Stimulated activated CD8-positive, alpha-beta memory T cell treated with anti-CD3 and anti-CD28 coated beads, Interleukin-12 subunit alpha, Interleukin-12 subunit beta, amount 100 ng/mL, for 4 hours (primary cell): ENCODE results near the gene ANKS6.

Experiments
- DNase-seq: peaks from one replicate; pipeline ENCODE4 v3.0.0-alpha.2; 2020; ENCODE audit warnings: low read depth

The ANKS6 gene

DNA sequence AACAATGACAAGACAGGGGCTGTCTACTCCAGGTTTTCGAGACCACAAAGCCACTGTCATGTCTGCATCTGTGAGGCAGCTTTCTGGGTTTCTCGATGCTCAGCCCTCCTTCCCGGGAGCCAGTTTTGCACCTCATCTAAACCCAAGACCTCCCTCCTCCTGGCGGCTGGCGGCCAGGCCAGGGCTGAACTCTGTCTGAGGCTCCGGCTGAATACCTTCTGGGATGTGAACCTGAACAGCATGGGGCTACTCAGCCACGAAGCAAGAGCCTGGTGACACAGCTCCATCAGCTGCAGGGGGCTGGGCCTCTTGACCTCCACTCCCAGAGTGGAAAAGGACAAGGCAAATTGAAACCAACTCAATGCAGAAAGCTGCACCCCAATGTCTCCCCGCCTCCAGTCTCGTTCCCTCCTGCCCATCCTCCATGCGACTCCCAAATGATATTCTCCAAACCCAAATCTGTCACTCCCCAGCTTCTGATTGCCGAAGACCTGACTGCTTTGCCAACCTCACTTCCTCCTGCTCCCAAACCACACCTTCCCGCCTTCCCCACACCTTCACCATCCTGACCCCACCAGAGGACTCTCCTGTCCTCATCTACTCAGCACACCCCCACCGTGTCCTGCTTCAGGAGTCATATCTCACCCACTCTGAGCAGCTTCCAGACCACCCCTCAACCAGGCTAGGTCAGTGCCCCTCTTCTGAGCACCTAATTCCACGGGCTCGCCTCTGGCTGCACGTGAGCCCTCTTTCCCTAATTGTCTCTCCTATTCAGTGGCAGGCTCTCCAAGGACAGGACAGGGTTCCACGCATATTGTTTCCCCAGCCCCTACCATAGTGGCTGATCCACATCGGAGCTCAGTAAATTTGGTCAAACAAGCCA, 4.5 kb downstream of the ANKS6 start:
- DNase-seq = no peak

DNA sequence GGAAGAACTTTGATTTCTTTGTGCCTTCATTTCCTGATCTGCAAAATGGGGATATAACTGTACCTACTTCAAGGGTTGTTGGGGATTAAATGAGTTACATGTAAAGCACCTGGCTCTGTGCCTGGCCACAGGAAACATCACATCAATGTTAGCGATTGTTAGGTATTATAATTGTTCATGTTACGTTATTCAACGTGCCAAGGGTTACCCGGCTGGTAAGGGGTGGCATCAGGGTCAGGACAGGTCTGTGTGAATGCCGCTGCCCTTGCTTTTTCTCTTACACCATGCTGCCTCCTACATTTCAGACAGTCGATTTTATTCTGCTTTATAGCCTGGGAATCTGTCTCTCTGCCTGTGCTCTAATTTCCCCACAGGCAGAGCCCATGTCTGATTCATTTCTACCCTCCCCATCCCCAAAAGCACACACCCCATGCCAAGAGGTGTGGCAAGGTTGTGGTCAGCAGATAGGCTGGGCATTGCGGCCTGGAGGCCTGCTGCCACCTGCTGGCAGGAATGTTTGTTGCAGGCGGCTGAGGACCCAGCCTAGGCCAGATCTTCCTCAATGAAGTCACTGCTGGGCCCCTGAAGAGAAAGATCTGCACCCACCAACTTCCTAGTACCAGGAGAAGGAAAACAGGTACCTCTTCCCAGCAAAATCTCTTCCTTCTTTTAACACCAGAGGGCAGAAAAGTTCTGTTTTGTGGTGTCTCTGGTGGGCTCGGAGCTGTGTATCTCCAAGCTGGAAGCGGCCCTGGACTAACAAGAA, 5.3 kb downstream of the ANKS6 start:
- DNase-seq = peak; percentile 10

DNA sequence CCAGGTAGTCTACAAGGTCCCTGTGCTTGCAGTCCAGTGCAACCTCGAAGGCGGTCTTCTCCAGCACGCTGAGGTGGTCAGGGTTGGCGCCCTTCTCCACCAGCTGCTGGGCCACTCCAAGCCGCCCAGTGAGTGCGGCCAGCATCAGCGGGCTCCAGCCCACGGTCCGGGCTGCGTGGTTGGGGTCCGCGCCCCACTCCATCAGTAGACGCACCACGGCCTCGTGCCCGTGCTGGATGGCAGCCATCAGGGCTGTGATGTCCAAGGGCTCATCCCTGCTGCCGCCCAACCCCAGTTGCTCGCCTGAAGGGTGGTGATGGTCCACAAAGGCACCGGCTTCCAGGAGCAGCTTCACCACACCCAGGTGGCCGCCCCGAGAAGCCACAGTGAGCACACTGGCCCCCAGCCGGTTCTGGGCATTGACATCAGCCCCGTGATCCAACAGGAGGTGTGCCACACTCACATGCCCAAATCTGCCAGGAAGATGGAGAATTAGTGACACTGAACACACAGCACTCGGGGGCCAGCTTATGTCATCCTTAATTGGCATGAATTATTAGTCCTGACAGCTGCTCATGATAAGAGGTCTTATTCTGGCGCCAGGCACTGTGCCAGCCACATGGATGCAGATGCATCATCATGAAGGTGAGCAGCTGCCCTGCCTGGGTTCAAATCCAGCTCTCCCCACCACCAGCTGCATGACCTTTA, 6.1 kb downstream of the ANKS6 start:
- no peak for DNase-seq

GRCh38 chr9:98789483-98790133, 6.7 kb downstream of the ANKS6 start:
- no peak for DNase-seq

DNA sequence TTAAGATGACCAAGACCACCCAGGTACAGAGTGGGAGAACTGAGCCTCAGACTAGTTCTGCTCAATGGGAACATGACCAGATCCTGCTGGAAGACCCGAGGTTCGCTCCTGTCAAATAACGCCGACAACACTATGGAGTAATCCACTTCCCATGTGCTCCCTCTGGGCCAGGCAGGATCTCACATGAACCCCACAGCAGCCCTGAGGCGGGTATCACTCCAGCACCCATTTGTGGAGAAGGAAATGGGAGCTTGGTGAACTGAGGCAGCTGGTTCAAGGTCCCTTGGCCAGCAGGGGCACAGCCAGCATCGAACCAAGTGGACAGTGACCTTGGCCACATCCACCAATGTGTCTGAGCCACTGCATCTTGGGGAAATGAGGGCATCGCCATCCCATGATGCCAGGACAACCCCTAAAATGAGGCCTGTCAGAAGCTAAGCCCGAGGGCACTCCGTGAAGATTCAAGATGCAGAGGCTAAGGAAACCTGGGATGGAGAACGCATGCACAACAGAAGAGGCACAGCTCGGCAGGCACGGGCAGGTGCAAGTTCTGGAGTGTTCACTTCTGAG, 8.5 kb downstream of the ANKS6 start:
- no peak for DNase-seq

DNA sequence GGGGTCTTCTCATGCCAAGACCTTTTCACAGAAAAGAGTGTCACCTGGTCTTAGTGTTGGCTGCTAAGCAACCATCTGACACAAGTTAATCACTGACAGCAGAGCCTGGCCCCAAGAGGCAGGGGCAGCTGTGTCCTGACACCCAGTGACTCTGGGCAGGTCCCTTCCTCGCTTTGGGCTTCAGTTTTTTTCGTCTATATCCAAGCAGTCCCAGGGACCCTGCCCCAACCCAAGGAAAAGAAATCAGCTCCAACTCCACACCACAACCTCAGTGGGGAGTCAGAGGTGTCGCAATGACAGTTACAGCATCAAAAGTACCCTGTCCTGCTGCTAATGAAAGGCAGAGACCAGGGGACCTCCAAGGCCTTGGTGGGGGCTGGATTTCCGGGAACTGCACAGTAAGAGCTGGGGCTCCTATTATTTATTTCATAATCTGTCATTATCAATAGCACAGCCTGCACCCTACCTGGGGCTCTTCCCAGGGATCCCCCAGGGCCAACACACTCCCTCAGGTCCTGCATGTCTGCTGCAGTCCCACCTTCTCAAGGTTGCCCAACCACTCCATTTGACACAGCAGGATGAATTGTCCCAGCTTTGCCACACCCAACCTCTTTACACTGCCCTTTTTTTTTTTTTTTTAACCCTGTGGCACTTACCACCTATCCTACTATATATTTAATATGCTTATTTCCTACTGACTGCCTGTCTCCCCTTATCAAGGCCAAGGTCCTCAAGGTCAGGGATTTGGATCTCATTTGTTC, 9.4 kb downstream of the ANKS6 start:
- no peak for DNase-seq

GRCh38 chr9:98784831-98785806, 11.2 kb downstream of the ANKS6 start:
- no peak for DNase-seq

DNA sequence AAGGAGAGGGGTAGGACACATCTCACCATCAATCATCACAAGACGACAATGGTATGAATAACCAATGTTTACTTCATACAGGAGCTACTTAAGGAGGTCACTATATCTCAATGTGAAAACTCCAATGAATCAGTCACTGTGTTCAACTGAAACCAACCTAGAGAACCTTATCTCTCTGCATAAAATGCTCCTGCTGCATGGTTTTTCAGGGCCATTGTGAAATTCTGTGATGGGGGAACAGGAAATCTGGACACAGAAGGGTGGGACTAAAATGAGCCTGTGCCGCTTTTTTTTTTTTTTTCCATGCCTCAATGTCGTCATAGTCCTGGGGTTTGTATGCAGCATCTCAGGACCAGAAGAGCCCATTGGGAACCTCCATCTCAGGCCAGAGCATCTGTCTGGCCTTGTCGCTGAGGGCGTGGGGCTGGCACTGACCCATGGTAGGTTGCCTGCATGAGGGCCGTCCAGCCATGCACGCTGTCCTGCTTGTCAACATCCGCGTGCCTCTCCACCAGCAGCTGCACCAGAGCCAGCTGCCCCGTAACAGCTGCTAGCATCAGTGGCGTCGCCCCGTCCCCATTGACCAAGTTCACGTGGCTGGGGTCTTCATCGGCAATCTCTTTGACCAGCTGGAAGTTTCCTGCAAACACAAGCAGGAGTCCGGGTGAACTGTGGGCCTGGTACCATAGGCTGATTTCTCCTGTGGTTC, 12.7 kb downstream of the ANKS6 start:
- DNase-seq = no peak

DNA sequence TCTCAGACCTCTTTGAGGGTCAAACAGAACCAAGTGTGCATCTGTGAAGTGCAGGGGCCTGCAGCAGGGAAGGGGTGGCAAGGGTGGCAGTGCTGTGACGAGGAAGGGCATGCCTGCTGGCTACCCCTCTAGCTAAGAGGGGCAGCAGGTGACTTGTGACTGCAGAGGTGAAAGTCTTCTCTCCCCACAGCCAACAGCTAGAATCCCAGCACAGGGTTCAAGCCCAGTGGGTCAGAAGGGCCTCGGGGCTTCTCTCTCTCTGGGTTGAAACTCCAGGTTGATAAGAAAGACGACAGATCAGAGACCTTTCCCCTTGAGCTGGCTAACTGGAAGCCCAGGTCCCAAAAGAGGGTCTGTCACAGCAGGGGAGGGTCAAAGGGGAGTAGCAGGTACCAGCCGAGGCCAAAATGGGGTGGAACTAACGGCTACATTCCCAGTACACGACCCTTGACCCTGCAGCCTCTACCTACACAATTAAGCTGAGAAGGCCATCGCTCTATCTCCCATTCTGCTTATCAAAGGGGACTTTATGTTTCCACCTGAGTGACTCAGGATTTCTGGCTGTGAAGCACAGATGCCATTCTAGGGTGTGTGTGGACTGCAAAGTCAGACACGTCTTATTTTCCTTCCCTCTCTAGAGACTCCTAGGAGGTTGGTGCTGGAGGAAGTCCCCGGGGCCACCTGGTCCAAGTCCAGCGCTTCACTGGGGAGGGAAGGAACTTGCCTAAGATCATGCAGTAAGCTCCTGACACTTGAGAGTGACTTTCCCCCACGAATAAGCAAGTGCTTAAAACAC, 14.6 kb downstream of the ANKS6 start:
- no peak for DNase-seq

- no peak for DNase-seq
Observed at GRCh38 chr9:98780059-98780749, 16.2 kb downstream of the ANKS6 start.

DNA sequence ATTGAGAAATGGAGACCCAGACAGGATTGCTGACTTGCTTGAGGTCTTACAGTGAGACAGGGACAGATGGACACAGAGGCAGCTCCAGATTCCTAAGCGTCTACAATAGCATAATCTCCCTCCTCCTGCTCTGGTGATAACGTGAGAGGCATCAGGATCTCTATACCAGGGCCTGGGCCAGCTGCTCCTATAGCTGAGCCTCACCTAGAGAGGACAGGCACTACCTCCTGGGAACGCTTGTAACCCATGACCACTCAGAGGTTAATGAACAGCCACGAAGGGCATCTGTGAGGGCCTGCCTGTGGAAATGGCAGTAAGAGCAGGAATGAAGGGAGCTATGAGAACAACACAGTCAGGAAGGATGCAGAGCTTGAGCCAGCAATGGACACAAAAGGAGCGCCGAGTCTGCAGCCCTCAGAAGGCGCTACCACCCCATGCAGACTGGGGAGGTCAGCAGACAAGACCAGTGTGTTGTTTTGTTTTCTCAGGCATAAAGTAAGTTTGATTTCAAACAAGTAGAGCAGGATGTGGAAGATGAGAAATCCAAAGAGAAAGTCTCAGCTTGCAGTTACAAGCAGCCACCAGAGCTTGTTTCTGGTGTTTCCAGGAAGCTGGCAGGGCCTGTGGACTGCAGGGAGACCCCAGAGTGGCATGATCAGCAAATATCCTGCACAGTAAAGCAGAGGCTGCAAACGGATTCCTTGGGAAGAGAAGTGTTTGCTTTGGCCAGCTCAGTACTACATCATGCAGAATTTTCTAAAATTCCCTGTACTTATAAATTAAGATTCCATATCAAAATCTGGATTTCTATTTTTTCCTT, 17.4 kb downstream of the ANKS6 start:
- DNase-seq = no peak

- no peak for DNase-seq
Observed at GRCh38 chr9:98778251-98778650, 18.1 kb downstream of the ANKS6 start.

DNA sequence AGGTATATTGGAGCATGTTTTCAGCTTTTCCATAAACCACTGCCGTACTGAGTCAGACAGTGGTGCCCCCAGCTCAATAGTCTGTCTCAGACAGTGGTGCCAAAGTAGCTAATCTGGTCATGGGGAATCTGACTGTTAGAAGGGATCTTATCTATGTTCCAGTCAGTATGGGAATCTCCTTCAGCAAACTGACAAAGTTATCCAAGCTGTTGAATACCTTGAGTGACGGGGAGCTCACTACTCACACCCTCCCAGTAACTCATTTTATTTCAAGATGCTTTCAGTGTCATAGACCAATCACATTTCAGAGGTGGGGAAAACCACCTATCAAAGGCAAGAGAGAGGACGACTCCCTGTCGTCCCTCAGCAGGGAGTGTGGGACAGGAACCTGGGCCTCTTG, 18.7 kb downstream of the ANKS6 start:
- DNase-seq = no peak

- DNase-seq = no peak
Observed at GRCh38 chr9:98775831-98776441, 20.4 kb downstream of the ANKS6 start.

GRCh38 chr9:98774746-98775145, 21.6 kb downstream of the ANKS6 start:
- no peak for DNase-seq

GRCh38 chr9:98773721-98774120, 22.6 kb downstream of the ANKS6 start:
- no peak for DNase-seq
